Pancreas (tissue), 10 donors: ENCODE measurements around the gene SUPT3H. TPM values are rescaled to one million over a fixed set of nuclear protein-coding genes. Genes with fewer than 3 reads are reported as not detected.
"Not testable (repeated sequence)": the region's sequence is repeated elsewhere in the genome, so short reads cannot be mapped to it uniquely, and the experiment has no call there.

Source experiments
- ATAC-seq, 4 donors: fragments of 200-7000 bp; cut with Tn5 transposase; one replicate each; pipeline versions ENCODE4 v1.8.0 to v1.9.1; 2020; ENCODE audit warnings: mild to moderate bottlenecking in 4 of 4, moderate library complexity in 4 of 4
- DNase-seq, 6 donors: peaks; one replicate each; pipeline ENCODE4 v3.0.0-alpha.2; 2020
- FAIRE-seq: peaks from 2 replicates; lab custom pipeline; 2012; peaks lifted over from hg19 to GRCh38; lab: Jason Lieb, UNC
- H3K27ac ChIP-seq, 4 donors: fragments of 200-600 bp; sonication (generic); 1 replicate in 3 of 4; 2 replicates in 1 of 4; pipeline versions ENCODE4 v1.5.0 to v1.8.0; 2020
- H3K27me3 ChIP-seq, 4 donors: fragments of 200-600 bp; one replicate each; pipeline ENCODE4 v1.8.0; 2021
- H3K36me3 ChIP-seq, 3 donors: fragments of 200-600 bp; sonication (generic) in 1 of 3; one replicate each; pipeline versions ENCODE4 v1.5.0 to v1.8.0; 2020 to 2021
- H3K4me1 ChIP-seq, 3 donors: fragments of 200-600 bp; one replicate each; pipeline ENCODE4 v1.8.0; 2021
- H3K4me3 ChIP-seq, 4 donors: fragments of 200-600 bp; sonication (generic) in 2 of 4; one replicate each; pipeline versions ENCODE4 v1.5.0 to v1.8.0; 2020 to 2021
- H3K9me3 ChIP-seq, 4 donors: fragments of 200-600 bp; one replicate each; pipeline ENCODE4 v1.8.0; 2021
- WGBS, 2 donors: extraction: QIAGEN DNeasy Blood & Tissue Kit; methylation state at CpG; one replicate each; pipeline ENCODE4 v1.1.7; 2013; 5-methylcytosine and 5-hydroxymethylcytosine counted together
- intact Hi-C, 3 donors: fragments of 100-400 bp; cut with DNase I; formaldehyde crosslinking; loops; one replicate each; pipeline versions ENCODE4 v1.11.1 to v1.14.2; 2022
- polyA plus RNA-seq, 2 donors: library from polyadenylated mRNA; stranded (reverse); fragments of 200-250 nt; gene quantifications; one replicate each; pipeline ENCODE4 v1.2.3, GENCODE V29; 2013
- total RNA-seq, 6 donors: library from RNA; stranded (reverse); fragmentation: NEBNext Ultra II Directional in 4 of 6; extraction: Animal tissue kit (Norgen Biotek cat#: 25700) in 4 of 6; gene quantifications; one replicate each; pipeline versions ENCODE4 v1.2.1 to v1.2.4, GENCODE V29; 2021 to 2023
- TF ChIP-seq, protein P1 (sequence below), 4 donors: fragments of 200-600 bp; sonication (generic) in 3 of 4; IDR thresholded peaks; one replicate each; pipeline versions ENCODE4 v1.5.0 to v1.8.0; 2021; ENCODE audit warnings: antibody characterized with exemption in 4 of 4
- donor health status: healthy with polysubstance abuse.
- donor health status: DM: no; HTN: no; CAD: no; lungs with moderate emphysema.
- donor health status: DM: no; HTN: no; CAD: no.
- donor health status: control.
- donor health status: control.
- donor health status: Bipolar disorder and iron deficiency.
- donor health status: DM: yes; HTN: yes; CAD: no.
- donor health status: DM: no; HTN: no; CAD: no.
- donor health status: DM: no; HTN: no; CAD: no.
- donor health status: DM: yes; HTN: yes; CAD: no.

The SUPT3H gene
- total and polyA plus RNA-seq, 8 donors, result 3.6 to 8.0 (median 5.3) TPM

- FAIRE-seq, result no peak
- WGBS, 2 donors, result 98 to 99% methylated on average over 3 of the region's 3 CpGs
Measured at GRCh38 chr6:45302832-45303231, 74.9 kb downstream of the SUPT3H start.

GRCh38 chr6:45301348-45302142, 76.2 kb downstream of the SUPT3H start:
- TF ChIP-seq, protein P1, sequence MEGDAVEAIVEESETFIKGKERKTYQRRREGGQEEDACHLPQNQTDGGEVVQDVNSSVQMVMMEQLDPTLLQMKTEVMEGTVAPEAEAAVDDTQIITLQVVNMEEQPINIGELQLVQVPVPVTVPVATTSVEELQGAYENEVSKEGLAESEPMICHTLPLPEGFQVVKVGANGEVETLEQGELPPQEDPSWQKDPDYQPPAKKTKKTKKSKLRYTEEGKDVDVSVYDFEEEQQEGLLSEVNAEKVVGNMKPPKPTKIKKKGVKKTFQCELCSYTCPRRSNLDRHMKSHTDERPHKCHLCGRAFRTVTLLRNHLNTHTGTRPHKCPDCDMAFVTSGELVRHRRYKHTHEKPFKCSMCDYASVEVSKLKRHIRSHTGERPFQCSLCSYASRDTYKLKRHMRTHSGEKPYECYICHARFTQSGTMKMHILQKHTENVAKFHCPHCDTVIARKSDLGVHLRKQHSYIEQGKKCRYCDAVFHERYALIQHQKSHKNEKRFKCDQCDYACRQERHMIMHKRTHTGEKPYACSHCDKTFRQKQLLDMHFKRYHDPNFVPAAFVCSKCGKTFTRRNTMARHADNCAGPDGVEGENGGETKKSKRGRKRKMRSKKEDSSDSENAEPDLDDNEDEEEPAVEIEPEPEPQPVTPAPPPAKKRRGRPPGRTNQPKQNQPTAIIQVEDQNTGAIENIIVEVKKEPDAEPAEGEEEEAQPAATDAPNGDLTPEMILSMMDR (IDR thresholded peaks at IDR 0.05), result no peak
- 65 to 66% methylated on average over 3 of the region's 3 CpGs for WGBS, 2 donors
- Histone ChIP-seq H3K9me3 (no peaks in the 10 kb centered on the region), H3K36me3 (no peaks in the 10 kb centered on the region), H3K27ac (no peak overlapping the region), H3K27me3 (no peaks in the 10 kb centered on the region), H3K4me3 (no peak overlapping the region), H3K4me1 (no peaks in the 10 kb centered on the region)
- no peak for ATAC-seq
- no peak for DNase-seq
- FAIRE-seq, result no peak
- intact Hi-C loops, result no loop called here

More at GRCh38 chr6:45302832-45303231, 74.9 kb downstream of the SUPT3H start:
- intact Hi-C loops, result no loop called here
- Histone ChIP-seq H3K4me3 (no peak overlapping the region), H3K27ac (no peak overlapping the region), H3K9me3 (no peaks in the 10 kb centered on the region), H3K4me1 (no peaks in the 10 kb centered on the region), H3K27me3 (no peaks in the 10 kb centered on the region), H3K36me3 (no peaks in the 10 kb centered on the region)
- TF ChIP-seq, protein P1 (IDR thresholded peaks at IDR 0.05), result no peak
- DNase-seq (no peak), ATAC-seq (no peak)

DNA sequence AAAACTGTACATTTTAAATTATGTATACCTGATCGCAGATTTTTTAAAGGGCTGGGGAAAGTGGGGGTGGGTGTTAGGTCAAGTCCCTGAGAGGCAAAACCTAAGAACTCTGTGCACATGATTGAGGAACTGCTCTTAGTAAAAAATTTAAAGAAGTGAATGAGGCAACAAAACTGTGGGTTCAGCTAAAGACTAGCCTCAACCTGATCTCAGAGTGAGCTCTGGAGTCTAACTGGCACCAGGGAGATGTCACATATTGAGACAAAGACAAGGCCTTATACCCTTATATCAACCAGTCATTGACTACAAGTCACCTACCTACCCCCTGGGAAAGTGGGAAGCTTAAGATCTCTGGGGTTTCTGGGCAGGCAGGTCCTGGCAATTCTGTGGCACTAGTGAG, 77.0 kb downstream of the SUPT3H start:
- no peaks in the 10 kb centered on the region for H3K27me3 ChIP-seq
- no peak overlapping the region for H3K4me3 ChIP-seq
- WGBS, 2 donors, result 94 to 97% methylated on average over 1 of the region's 1 CpG
- TF ChIP-seq, protein P1 (IDR thresholded peaks at IDR 0.05), result no peak
- H3K9me3 ChIP-seq, result no peaks in the 10 kb centered on the region
- DNase-seq, result no peak
- intact Hi-C loops, result no loop called here
- no peaks in the 10 kb centered on the region for H3K4me1 ChIP-seq
- no peak overlapping the region for H3K27ac ChIP-seq
- FAIRE-seq, result no peak
- no peaks in the 10 kb centered on the region for H3K36me3 ChIP-seq
- ATAC-seq, result no peak

DNA sequence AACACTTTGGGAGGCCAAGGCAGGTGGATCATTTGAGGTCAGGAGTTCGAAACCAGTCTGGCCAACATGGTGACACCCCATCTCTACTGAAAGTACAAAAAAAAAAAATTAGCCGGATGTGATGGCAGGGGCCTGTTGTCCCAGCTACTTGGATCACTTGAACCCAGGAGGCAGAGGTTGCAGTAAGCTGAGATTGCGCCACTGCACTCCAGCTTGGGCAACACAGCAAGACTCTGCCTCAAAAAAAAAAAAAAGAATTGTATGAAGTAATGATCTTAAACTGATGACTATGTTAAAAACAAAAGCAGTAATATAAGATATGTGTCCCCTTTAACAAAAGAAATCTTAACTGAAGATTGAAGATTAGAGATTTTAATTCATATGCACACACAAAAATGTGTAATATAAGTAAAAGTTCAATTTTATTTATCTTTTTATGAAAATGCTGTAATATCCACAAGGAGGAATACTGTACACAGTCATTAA, 78.6 kb downstream of the SUPT3H start:
- DNase-seq (no peak), FAIRE-seq (no peak), ATAC-seq (no peak)
- no peaks in the 10 kb centered on the region for H3K27me3 ChIP-seq
- intact Hi-C loops, result no loop called here
- 94 to 99% methylated on average over 3 of the region's 3 CpGs for WGBS, 2 donors
- TF ChIP-seq, protein P1 (IDR thresholded peaks at IDR 0.05), result no peak
- no peak overlapping the region for H3K27ac ChIP-seq
- H3K4me3 ChIP-seq, result no peak overlapping the region
- no peaks in the 10 kb centered on the region for H3K36me3 ChIP-seq
- no peaks in the 10 kb centered on the region for H3K9me3 ChIP-seq
- no peaks in the 10 kb centered on the region for H3K4me1 ChIP-seq

DNA sequence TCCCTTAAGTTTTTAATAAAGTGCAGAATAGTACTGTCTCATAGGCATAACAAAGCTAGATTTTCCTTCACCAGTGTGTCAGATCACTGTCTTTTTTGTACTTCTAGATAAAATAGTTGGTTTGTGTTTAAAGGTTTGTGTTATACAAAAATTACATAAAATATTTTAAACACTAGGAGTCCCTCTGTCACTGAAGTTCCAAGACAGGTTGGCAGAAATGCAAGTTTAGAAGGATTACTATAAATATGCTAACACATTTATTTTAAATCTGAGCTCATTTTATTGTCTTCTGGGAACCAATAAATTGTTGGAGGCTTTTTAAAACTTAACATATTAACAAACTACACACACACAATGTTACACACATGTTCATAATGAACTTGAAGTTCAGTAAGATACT, 80.4 kb downstream of the SUPT3H start:
- Histone ChIP-seq H3K4me3 (no peak overlapping the region), H3K4me1 (no peaks in the 10 kb centered on the region), H3K36me3 (no peaks in the 10 kb centered on the region), H3K27ac (no peak overlapping the region), H3K9me3 (no peaks in the 10 kb centered on the region), H3K27me3 (no peaks in the 10 kb centered on the region)
- intact Hi-C loops, result no loop called here
- ATAC-seq, result no peak
- TF ChIP-seq, protein P1 (IDR thresholded peaks at IDR 0.05), result no peak
- DNase-seq, result no peak
- FAIRE-seq, result no peak

DNA sequence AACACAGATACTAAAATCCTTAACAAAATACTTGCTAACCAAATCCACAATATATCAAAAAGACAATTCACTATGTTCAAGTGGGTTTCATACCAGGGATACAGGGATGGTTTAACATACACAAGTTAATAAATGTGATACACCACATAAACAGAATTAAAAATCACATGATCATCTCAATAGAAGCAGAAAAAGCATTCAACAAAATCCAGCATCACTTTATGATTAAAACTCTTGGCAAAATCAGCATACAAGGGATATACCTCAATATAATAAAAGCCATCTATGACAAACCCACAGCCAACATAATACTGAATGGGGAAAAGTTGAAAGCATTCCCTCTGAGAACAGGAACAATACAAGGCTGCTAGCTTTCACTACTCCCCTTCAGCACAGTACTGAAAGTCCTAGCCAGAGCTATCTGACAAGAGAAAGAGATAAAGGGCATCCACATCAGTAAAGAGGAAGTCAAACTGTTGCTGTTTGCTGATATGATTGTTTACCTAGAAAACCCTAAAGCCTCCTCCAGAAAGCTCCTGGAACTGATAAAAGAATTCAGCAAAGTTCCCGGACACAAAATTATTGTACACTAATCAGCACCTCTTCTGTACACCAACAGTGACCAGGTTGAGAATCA, 83.6 kb downstream of the SUPT3H start:
- H3K36me3 ChIP-seq, intact Hi-C loops, H3K9me3 ChIP-seq, DNase-seq, H3K27me3 ChIP-seq, H3K4me1 ChIP-seq, H3K27ac ChIP-seq, ATAC-seq, H3K4me3 ChIP-seq, FAIRE-seq: not testable (repeated sequence)
- WGBS, 2 donors, result 72 to 73% methylated on average over 1 of the region's 1 CpG
